NCI-H69 (cell line): ENCODE results near the gene CDT1.

ENCODE experiments used
- DNase-seq: peaks from one replicate; lab custom pipeline; 2025; lab: John Stamatoyannopoulos, UW

The CDT1 gene

GRCh38 chr16:88856122-88856827, 52.7 kb downstream of the CDT1 start:
- peak; percentile 32 for DNase-seq

GRCh38 chr16:88856828-88857727, 53.5 kb downstream of the CDT1 start, which contains the start of the genes GALNS and TRAPPC2L:
Gene GALNS (minus strand): TSS chr16:88856947. CDS start chr16:88856877, 70 bp downstream.
Gene TRAPPC2L (plus strand): TSS chr16:88857127. CDS start chr16:88857151, 24 bp downstream.
- peak; percentile 95 for DNase-seq

GRCh38 chr16:88857728-88858339, 54.2 kb downstream of the CDT1 start:
- DNase-seq, result peak; percentile 45
